ENCODE results near the gene TBX2. TPM values are rescaled to one million over a fixed set of nuclear protein-coding genes. Genes with fewer than 3 reads are reported as not detected.
A peak's percentile ranks its signal among the peaks of the same experiment; 100 is the strongest.
"Not testable (repeated sequence)": the region's sequence is repeated elsewhere in the genome, so short reads cannot be mapped to it uniquely, and the experiment has no call there.

The TBX2 gene
- total RNA-seq: not detected

DNA sequence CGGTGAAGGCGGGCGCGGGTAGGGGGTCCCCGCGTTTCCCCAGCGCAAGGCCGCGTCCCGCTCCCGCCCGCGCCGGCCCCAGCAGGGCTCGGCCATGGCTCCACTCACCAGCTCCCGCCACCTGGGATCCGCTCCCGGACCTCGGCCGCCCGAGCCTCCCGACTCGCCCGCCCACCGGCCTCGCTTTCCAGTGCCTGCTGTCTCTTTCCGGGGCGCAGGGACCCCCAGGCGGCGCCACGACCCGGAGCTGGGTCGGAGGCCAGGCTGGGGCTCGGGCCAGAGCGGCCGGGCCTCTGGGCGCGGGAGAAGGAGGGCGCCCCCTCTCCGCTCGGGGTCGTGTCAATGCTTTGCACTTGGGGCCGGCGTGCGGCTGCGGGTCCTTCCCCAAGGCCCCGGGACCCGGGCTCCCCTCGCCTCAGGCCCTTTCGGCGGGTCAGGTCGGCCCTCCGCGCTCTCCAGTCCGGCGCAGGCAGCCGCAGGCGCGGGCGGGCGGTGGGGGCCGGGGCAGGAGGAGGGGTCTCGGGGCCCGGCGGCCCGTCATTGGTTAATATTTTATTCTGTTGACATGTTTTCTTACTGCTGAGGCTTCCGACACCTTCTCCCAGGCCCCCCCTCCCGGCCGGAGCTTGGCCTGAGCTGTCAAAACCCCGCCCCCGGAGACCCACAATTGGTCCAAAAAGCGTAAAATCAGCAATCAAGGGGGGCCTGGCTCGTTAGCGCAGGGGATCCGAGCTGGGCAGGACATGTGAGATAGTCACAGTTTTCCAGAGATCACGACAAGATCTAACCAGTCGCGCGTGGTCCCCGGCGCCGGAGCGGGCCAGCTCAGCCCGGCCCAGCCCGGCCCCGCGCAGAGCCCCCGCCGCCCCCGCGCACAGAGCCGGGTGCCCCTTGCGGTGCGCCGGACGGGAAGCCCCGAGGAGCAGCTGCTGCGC, at the start of gene TBX2:
Gene TBX2 (plus strand): TSS at position 713 of the 935 bp plus-strand sequence. CDS start 334 bp downstream, outside the sequence.
- no peak within 1 kb of the TSS for H3K27ac Mint-ChIP-seq
- intact Hi-C loops (cut with micrococcal nuclease): loop anchor here (2.0 kb wide), 1 partner anchor 53 kb away; the partner anchor contains the start of gene TBX4
- H3K4me3 Mint-ChIP-seq: peak within 1 kb of the TSS; percentile 38
- CTCF ChIA-PET: no interaction called here
- H3K36me3 Mint-ChIP-seq (ENCODE audit: low read depth): no peaks in the 10 kb centered on the region
- H3K9me3 Mint-ChIP-seq: no peaks in the 10 kb centered on the region
- peaks cover 65% of the 10 kb centered on the region for H3K27me3 Mint-ChIP-seq (ENCODE audit: low read depth)
- DNase-seq: no peak
- H3K4me1 Mint-ChIP-seq (ENCODE audit: low read depth): peaks cover 41% of the 10 kb centered on the region

DNA sequence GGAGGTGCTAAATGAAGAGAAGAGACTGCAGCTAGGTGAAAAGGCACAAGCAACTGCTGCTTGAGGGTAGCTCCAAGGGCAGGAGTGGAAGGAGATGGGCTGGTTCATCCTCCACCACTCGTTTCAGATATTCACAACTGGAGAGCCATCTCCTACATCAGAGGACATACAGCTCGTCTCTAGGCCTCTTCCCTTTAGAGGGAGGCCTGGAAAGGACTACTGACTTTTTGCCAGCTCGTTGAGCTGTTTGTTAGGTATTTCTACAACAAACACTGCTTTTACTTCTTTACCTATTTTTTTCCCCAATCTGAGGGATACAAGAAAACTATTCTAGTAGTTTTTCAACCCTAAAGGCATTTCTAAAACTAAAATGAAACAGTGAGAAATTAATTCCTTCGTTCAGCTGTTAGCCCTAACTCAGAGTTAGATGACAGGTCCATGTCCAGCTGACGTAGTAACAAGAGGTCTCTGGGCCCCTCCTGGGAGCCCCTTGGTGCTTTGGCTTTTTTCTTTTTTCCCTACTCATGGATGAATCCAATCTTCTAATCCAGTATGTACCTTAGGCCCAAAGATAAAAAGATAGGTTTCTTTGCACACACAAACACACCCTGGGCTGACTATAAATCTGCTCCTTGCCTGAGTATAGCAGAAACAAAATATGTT, 47.8 kb upstream of the TBX2 start:
- CTCF ChIA-PET: interaction anchor here (0.6 to 1.2 kb wide), 2 partner anchors 126 to 631 kb away, joined by 3 read pairs; no protein-coding TSS in a partner anchor
- no peaks in the 10 kb centered on the region for H3K9me3 Mint-ChIP-seq
- intact Hi-C loops (cut with micrococcal nuclease): no loop called here
- DNase-seq: no peak
- no peaks in the 10 kb centered on the region for H3K4me1 Mint-ChIP-seq (ENCODE audit: low read depth)
- H3K27ac Mint-ChIP-seq: no peak overlapping the region
- no peaks in the 10 kb centered on the region for H3K36me3 Mint-ChIP-seq (ENCODE audit: low read depth)
- no peaks in the 10 kb centered on the region for H3K27me3 Mint-ChIP-seq (ENCODE audit: low read depth)
- H3K4me3 Mint-ChIP-seq: no peak overlapping the region

DNA sequence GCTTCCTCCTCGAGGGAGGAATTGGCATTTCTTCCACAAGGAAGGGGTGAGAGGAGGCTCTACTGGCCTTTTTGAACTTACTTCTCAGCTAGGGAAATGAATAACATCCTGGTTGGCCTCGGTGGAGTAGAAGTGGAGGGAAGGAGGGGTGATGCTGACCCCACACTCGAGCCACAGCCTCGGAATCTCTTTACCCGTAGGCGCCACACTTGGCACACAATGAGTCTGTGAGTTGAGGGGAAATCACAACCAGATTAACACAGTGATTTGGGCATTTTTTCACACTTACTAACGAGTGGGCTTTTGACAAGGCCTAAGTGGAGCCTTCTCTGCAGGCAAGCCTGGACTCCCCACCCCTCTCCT, 47.3 kb upstream of the TBX2 start:
- Mint-ChIP-seq H3K36me3 (ENCODE audit: low read depth) (no peaks in the 10 kb centered on the region), H3K27ac (no peak overlapping the region), H3K27me3 (ENCODE audit: low read depth) (no peaks in the 10 kb centered on the region), H3K9me3 (no peaks in the 10 kb centered on the region), H3K4me1 (ENCODE audit: low read depth) (no peaks in the 10 kb centered on the region), H3K4me3 (no peak overlapping the region)
- intact Hi-C loops (cut with micrococcal nuclease): no loop called here
- no peak for DNase-seq
- CTCF ChIA-PET: interaction anchor here (0.6 to 1.2 kb wide), 2 partner anchors 127 to 632 kb away, joined by 3 read pairs; no protein-coding TSS in a partner anchor

GRCh38 chr17:61352781-61353491, 46.7 kb upstream of the TBX2 start:
- CTCF ChIA-PET: no interaction called here
- no peak for DNase-seq
- no peaks in the 10 kb centered on the region for H3K4me1 Mint-ChIP-seq (ENCODE audit: low read depth)

DNA sequence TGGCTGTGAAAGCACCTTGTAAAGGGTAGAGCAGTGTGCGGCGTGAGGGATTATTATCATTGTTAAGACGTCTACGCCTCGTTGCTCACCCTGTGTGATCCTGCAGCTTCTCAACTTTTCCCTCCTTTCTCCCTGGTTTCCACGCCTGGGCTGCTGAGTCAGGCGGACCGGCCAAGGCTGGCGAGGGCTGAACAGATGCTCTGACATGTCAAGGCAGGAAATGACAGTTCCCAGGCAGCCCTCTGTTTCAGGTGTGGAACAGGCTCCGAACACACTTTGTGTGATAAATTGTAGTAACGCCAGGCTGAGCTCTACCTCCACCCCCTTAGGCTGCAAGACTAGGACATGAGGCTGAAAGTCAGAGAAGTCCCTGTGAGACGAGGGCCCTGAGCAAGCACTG, 46.0 kb upstream of the TBX2 start:
- intact Hi-C loops (cut with micrococcal nuclease): no loop called here
- Mint-ChIP-seq H3K4me1 (ENCODE audit: low read depth) (no peaks in the 10 kb centered on the region), H3K27me3 (ENCODE audit: low read depth) (no peaks in the 10 kb centered on the region), H3K27ac (no peak overlapping the region), H3K9me3 (no peaks in the 10 kb centered on the region), H3K4me3 (no peak overlapping the region), H3K36me3 (ENCODE audit: low read depth) (no peaks in the 10 kb centered on the region)
- DNase-seq: no peak
- CTCF ChIA-PET: no interaction called here

More at GRCh38 chr17:61352781-61353491, 46.7 kb upstream of the TBX2 start:
- H3K27ac Mint-ChIP-seq: no peak overlapping the region
- H3K27me3 Mint-ChIP-seq (ENCODE audit: low read depth): no peaks in the 10 kb centered on the region
- intact Hi-C loops (cut with micrococcal nuclease): no loop called here
- no peaks in the 10 kb centered on the region for H3K9me3 Mint-ChIP-seq
- no peaks in the 10 kb centered on the region for H3K36me3 Mint-ChIP-seq (ENCODE audit: low read depth)
- no peak overlapping the region for H3K4me3 Mint-ChIP-seq

DNA sequence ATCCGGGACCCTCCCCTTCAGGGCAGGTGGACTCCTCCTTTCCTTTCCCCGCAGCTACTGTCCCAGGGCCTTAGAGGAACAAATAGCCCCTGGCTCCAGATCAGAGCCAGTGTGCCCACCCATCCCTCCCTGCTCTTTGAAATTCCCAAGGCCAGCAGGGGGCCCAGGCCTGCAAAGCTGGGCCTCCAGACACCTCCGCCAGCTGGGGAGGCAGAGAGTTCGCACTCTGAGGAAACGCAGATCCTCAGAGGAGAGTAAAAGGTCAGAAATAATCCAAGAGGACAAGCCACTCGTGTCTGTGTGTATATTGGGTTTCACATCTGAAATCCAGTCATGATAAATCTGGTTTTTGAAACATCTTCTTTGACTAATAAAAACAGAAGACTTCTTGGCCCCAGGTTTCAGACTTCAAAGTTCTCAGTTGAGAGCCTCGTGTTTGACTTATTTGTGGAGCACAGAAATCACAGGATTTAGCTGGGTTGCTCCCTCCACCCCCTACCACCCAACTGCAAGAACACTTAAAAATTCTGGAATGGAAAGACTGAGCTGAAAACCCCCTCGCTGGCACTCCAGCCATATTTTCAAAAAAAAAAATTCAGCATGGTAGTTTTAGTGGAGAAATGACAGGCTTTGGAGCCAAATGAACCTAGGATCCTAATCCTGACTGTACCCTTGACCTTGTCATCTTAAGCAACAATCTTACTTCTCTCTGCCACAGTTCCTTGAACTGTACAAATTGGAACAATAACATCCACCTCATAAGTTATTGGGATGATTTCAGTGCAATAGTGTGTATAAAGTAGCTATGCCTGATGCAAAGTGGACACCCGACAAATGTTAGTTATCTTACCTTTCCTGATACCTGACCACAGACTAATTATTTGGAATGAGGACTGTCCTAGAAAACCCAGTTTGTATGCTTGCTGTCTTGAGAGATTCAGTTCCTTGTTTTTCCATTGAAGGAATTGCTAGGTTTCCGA, 44.5 kb upstream of the TBX2 start:
- CTCF ChIA-PET: interaction anchor here (0.5 to 1.2 kb wide), 3 partner anchors 26 to 707 kb away, joined by 3 to 5 read pairs (median 5); no protein-coding TSS in a partner anchor
- Mint-ChIP-seq H3K36me3 (ENCODE audit: low read depth) (no peaks in the 10 kb centered on the region), H3K4me1 (ENCODE audit: low read depth) (no peaks in the 10 kb centered on the region), H3K9me3 (no peaks in the 10 kb centered on the region), H3K27me3 (ENCODE audit: low read depth) (no peaks in the 10 kb centered on the region), H3K4me3 (no peak overlapping the region), H3K27ac (no peak overlapping the region)
- DNase-seq: no peak
- intact Hi-C loops (cut with micrococcal nuclease): no loop called here

- H3K4me3 Mint-ChIP-seq; H3K27me3 Mint-ChIP-seq (ENCODE audit: low read depth); H3K9me3 Mint-ChIP-seq; CTCF ChIA-PET; intact Hi-C loops (cut with micrococcal nuclease); H3K27ac Mint-ChIP-seq; DNase-seq; H3K36me3 Mint-ChIP-seq (ENCODE audit: low read depth); H3K4me1 Mint-ChIP-seq (ENCODE audit: low read depth): not testable (repeated sequence)
Measured at GRCh38 chr17:61357061-61357460, 42.6 kb upstream of the TBX2 start.

GRCh38 chr17:61359513-61359912, 40.1 kb upstream of the TBX2 start:
- CTCF ChIA-PET: interaction anchor here (0.7 to 1.8 kb wide), 6 partner anchors 9 to 639 kb away, joined by 3 to 8 read pairs (median 4); no protein-coding TSS in a partner anchor

GRCh38 chr17:61360318-61360943, 39.2 kb upstream of the TBX2 start:
- Mint-ChIP-seq H3K27me3 (ENCODE audit: low read depth) (no peaks in the 10 kb centered on the region), H3K36me3 (ENCODE audit: low read depth) (no peaks in the 10 kb centered on the region)

More at GRCh38 chr17:61359513-61359912, 40.1 kb upstream of the TBX2 start:
- not testable (repeated sequence) for H3K4me3 Mint-ChIP-seq; H3K27ac Mint-ChIP-seq; H3K36me3 Mint-ChIP-seq (ENCODE audit: low read depth); H3K27me3 Mint-ChIP-seq (ENCODE audit: low read depth); H3K9me3 Mint-ChIP-seq; DNase-seq; H3K4me1 Mint-ChIP-seq (ENCODE audit: low read depth)
- intact Hi-C loops (cut with micrococcal nuclease): loop anchor here (1.0 kb wide), 1 partner anchor 357 kb away; no protein-coding TSS in a partner anchor

GRCh38 chr17:61361084-61361483, 38.6 kb upstream of the TBX2 start:
- no peaks in the 10 kb centered on the region for H3K27me3 Mint-ChIP-seq (ENCODE audit: low read depth)
- H3K4me1 Mint-ChIP-seq (ENCODE audit: low read depth): no peaks in the 10 kb centered on the region
- H3K4me3 Mint-ChIP-seq: no peak overlapping the region
- no peaks in the 10 kb centered on the region for H3K36me3 Mint-ChIP-seq (ENCODE audit: low read depth)
- H3K27ac Mint-ChIP-seq: no peak overlapping the region
- intact Hi-C loops (cut with micrococcal nuclease): no loop called here
- DNase-seq: no peak
- no peaks in the 10 kb centered on the region for H3K9me3 Mint-ChIP-seq
- CTCF ChIA-PET: interaction anchor here (0.7 kb wide), 1 partner anchor 10 kb away, joined by 3 read pairs; no protein-coding TSS in a partner anchor

More at GRCh38 chr17:61360318-61360943, 39.2 kb upstream of the TBX2 start:
- intact Hi-C loops (cut with micrococcal nuclease): no loop called here
- DNase-seq: no peak
- CTCF ChIA-PET: no interaction called here
- no peaks in the 10 kb centered on the region for H3K4me1 Mint-ChIP-seq (ENCODE audit: low read depth)
- H3K27ac Mint-ChIP-seq: no peak overlapping the region
- H3K9me3 Mint-ChIP-seq: no peaks in the 10 kb centered on the region
- no peak overlapping the region for H3K4me3 Mint-ChIP-seq

GRCh38 chr17:61362396-61362795, 37.2 kb upstream of the TBX2 start:
- no peaks in the 10 kb centered on the region for H3K27me3 Mint-ChIP-seq (ENCODE audit: low read depth)
- no peaks in the 10 kb centered on the region for H3K4me1 Mint-ChIP-seq (ENCODE audit: low read depth)
- no peak for DNase-seq
- CTCF ChIA-PET: interaction anchor here (0.6 kb wide), 1 partner anchor 13 kb away, joined by 3 read pairs; no protein-coding TSS in a partner anchor
- intact Hi-C loops (cut with micrococcal nuclease): no loop called here
- no peak overlapping the region for H3K4me3 Mint-ChIP-seq
- H3K9me3 Mint-ChIP-seq: no peaks in the 10 kb centered on the region
- H3K36me3 Mint-ChIP-seq (ENCODE audit: low read depth): no peaks in the 10 kb centered on the region
- H3K27ac Mint-ChIP-seq: no peak overlapping the region
